DOHH2 (cell line): ENCODE results near the gene TMEM132E.

ENCODE experiments used
- H3F3A ChIP-seq: fragments of 200-600 bp; sonication (generic), shearing (Covaris generic); 2 replicates; pipeline ENCODE4 v1.6.0; 2016; ENCODE audit warnings: antibody characterized with exemption, mild to moderate bottlenecking; ENCODE audit not compliant: control insufficient read depth, insufficient read depth
- H3K27ac ChIP-seq: fragments of 200-600 bp; sonication (generic); 2 replicates; pipeline ENCODE4 v1.5.1; 2014; ENCODE audit warnings: low read depth, mild to moderate bottlenecking, low read length, moderate library complexity
- H3K27me3 ChIP-seq: fragments of 200-600 bp; sonication (generic); 2 replicates; pipeline ENCODE4 v1.6.1; 2014; ENCODE audit warnings: mild to moderate bottlenecking, low read length, mixed read lengths; ENCODE audit not compliant: control insufficient read depth
- H3K36me3 ChIP-seq: fragments of 200-600 bp; sonication (generic); 2 replicates; pipeline ENCODE4 v1.6.1; 2014; ENCODE audit warnings: mild to moderate bottlenecking, low read length, moderate library complexity, mixed read lengths; ENCODE audit not compliant: control insufficient read depth
- H3K4me1 ChIP-seq: fragments of 200-600 bp; sonication (generic); 2 replicates; pipeline ENCODE4 v1.6.1; 2014; ENCODE audit warnings: mild to moderate bottlenecking, low read length, mixed read lengths; ENCODE audit not compliant: control insufficient read depth
- H3K4me2 ChIP-seq: fragments of 200-600 bp; sonication (generic); 2 replicates; pipeline ENCODE4 v1.6.0; 2014; ENCODE audit warnings: mild to moderate bottlenecking, low read length, moderate library complexity
- H3K4me3 ChIP-seq: fragments of 200-600 bp; sonication (generic); 2 replicates; pipeline ENCODE4 v1.5.1; 2014; ENCODE audit warnings: mild to moderate bottlenecking, low read length, mixed read lengths
- H3K79me2 ChIP-seq: fragments of 200-600 bp; sonication (generic); 2 replicates; pipeline ENCODE4 v1.6.1; 2014; ENCODE audit warnings: mild to moderate bottlenecking, low read length, mixed read lengths; ENCODE audit not compliant: control insufficient read depth
- H3K9me2 ChIP-seq: fragments of 200-600 bp; sonication (generic); replicated peaks from 2 replicates; pipeline ENCODE4 v1.6.1; 2014; ENCODE audit warnings: mild to moderate bottlenecking, low read length, mixed read lengths; ENCODE audit not compliant: control insufficient read depth
- H3K9me3 ChIP-seq: fragments of 200-600 bp; sonication (generic); 2 replicates; pipeline ENCODE4 v1.6.1; 2014; ENCODE audit warnings: antibody characterized with exemption, low read length, mixed read lengths; ENCODE audit not compliant: control insufficient read depth, insufficient read depth
- H4K20me1 ChIP-seq: fragments of 200-600 bp; sonication (generic); 2 replicates; pipeline ENCODE4 v1.6.0; 2014; ENCODE audit warnings: low read depth, mild to moderate bottlenecking, antibody characterized with exemption, low read length, moderate library complexity; ENCODE audit not compliant: control insufficient read depth, insufficient read depth
- CTCF ChIP-seq: fragments of 200-600 bp; sonication (generic); IDR thresholded peaks from one replicate; pipeline ENCODE4 v1.5.1; 2014; ENCODE audit warnings: antibody characterized with exemption, mild to moderate bottlenecking, low read depth, low read length; ENCODE audit not compliant: poor library complexity, severe bottlenecking
- EZH2phosphoT487 ChIP-seq: fragments of 200-600 bp; sonication (generic); IDR thresholded peaks from 2 replicates; pipeline ENCODE4 v1.6.1; 2017; ENCODE audit warnings: borderline replicate concordance, mild to moderate bottlenecking, antibody characterized with exemption, low read length, moderate library complexity, mixed read lengths

The TMEM132E gene

GRCh38 chr17:34654881-34655276, 75.5 kb downstream of the TMEM132E start:
- Histone ChIP-seq H4K20me1 (no peaks in the 10 kb centered on the region), H3K36me3 (no peaks in the 10 kb centered on the region), H3F3A (no peaks in the 10 kb centered on the region), H3K4me2 (no peak overlapping the region), H3K9me2 (no peaks in the 10 kb centered on the region), H3K4me1 (no peaks in the 10 kb centered on the region), H3K9me3 (no peaks in the 10 kb centered on the region), H3K4me3 (no peak overlapping the region), H3K27ac (no peak overlapping the region), H3K79me2 (no peaks in the 10 kb centered on the region), H3K27me3 (no peaks in the 10 kb centered on the region)
- TF ChIP-seq EZH2phosphoT487 (no peak), CTCF (no peak)

GRCh38 chr17:34656801-34657200, 77.4 kb downstream of the TMEM132E start:
- Histone ChIP-seq H3F3A (no peaks in the 10 kb centered on the region), H3K27me3 (no peaks in the 10 kb centered on the region), H4K20me1 (no peaks in the 10 kb centered on the region), H3K79me2 (no peaks in the 10 kb centered on the region), H3K36me3 (no peaks in the 10 kb centered on the region), H3K4me3 (no peak overlapping the region), H3K4me1 (no peaks in the 10 kb centered on the region), H3K9me3 (no peaks in the 10 kb centered on the region), H3K9me2 (no peaks in the 10 kb centered on the region), H3K27ac (no peak overlapping the region), H3K4me2 (no peak overlapping the region)
- TF ChIP-seq CTCF (no peak), EZH2phosphoT487 (no peak)

GRCh38 chr17:34658811-34659560, 79.6 kb downstream of the TMEM132E start:
- Histone ChIP-seq H4K20me1 (no peaks in the 10 kb centered on the region), H3K4me2 (no peak overlapping the region), H3K4me1 (no peaks in the 10 kb centered on the region)

More at GRCh38 chr17:34658811-34659560, 79.6 kb downstream of the TMEM132E start:
- TF ChIP-seq CTCF (no peak), EZH2phosphoT487 (no peak)
- no peak overlapping the region for H3K27ac ChIP-seq
- no peaks in the 10 kb centered on the region for H3K9me2 ChIP-seq
- H3F3A ChIP-seq = no peaks in the 10 kb centered on the region
- no peaks in the 10 kb centered on the region for H3K9me3 ChIP-seq
- H3K27me3 ChIP-seq = no peaks in the 10 kb centered on the region
- no peaks in the 10 kb centered on the region for H3K79me2 ChIP-seq
- no peaks in the 10 kb centered on the region for H3K36me3 ChIP-seq
- no peak overlapping the region for H3K4me3 ChIP-seq
